Measurements from ENCODE around the gene CTNNA3.

Gene CTNNA3

GRCh38 chr10:66717231-66717981 is 978.6 kb downstream of the CTNNA3 start:
- no peak for DNase-seq

- no peak for DNase-seq
These were observed 981.3 kb downstream of the CTNNA3 start for GRCh38 chr10:66714741-66715140.

- DNase-seq: no peak
These were observed 982.6 kb downstream of the CTNNA3 start for GRCh38 chr10:66713387-66713786.

GRCh38 chr10:66698069-66698468 is 997.9 kb downstream of the CTNNA3 start:
- DNase-seq: no peak

GRCh38 chr10:66695046-66695445 is 1000.9 kb downstream of the CTNNA3 start:
- DNase-seq: no peak

GRCh38 chr10:66684581-66684980 is 1011.4 kb downstream of the CTNNA3 start:
- DNase-seq: no peak

- DNase-seq: no peak
These were observed 1015.1 kb downstream of the CTNNA3 start for GRCh38 chr10:66680886-66681285.

GRCh38 chr10:66678521-66678920 is 1017.5 kb downstream of the CTNNA3 start:
- no peak for DNase-seq

- no peak for DNase-seq
These were observed 1022.9 kb downstream of the CTNNA3 start for GRCh38 chr10:66673071-66673470.

GRCh38 chr10:66671562-66671961 is 1024.4 kb downstream of the CTNNA3 start:
- DNase-seq: no peak

- DNase-seq: no peak
These were observed 1024.9 kb downstream of the CTNNA3 start for GRCh38 chr10:66671064-66671463.

- DNase-seq: no peak
These were observed 1039.5 kb downstream of the CTNNA3 start for GRCh38 chr10:66656499-66656898.

- DNase-seq: no peak
These were observed 1041.1 kb downstream of the CTNNA3 start for GRCh38 chr10:66654861-66655260.

- DNase-seq: no peak
These were observed 1044.5 kb downstream of the CTNNA3 start for GRCh38 chr10:66651308-66652082.

- DNase-seq: no peak
These were observed 1046.4 kb downstream of the CTNNA3 start for GRCh38 chr10:66649626-66650025.

GRCh38 chr10:66642217-66642616 is 1053.8 kb downstream of the CTNNA3 start:
- DNase-seq: no peak

- no peak for DNase-seq
These were observed 1056.6 kb downstream of the CTNNA3 start for GRCh38 chr10:66639371-66639770.

GRCh38 chr10:66637273-66638036 is 1058.5 kb downstream of the CTNNA3 start:
- DNase-seq: no peak

GRCh38 chr10:66629996-66630395 is 1066.0 kb downstream of the CTNNA3 start:
- DNase-seq: no peak

GRCh38 chr10:66627156-66627555 is 1068.8 kb downstream of the CTNNA3 start:
- no peak for DNase-seq

- no peak for DNase-seq
These were observed 1070.0 kb downstream of the CTNNA3 start for GRCh38 chr10:66625709-66626590.

- no peak for DNase-seq
These were observed 1073.9 kb downstream of the CTNNA3 start for GRCh38 chr10:66622050-66622449.

- DNase-seq: no peak
These were observed 1091.8 kb downstream of the CTNNA3 start for GRCh38 chr10:66604195-66604594.

Measured in stimulated activated CD4-positive, alpha-beta T cell treated with anti-CD3 and anti-CD28 coated beads, Interleukin-4, amount 100 ng/mL, for 1 hour (primary cell).